C4-2B (cell line): Measurements from ENCODE around the gene NUP42.

Experiments used
- ZFX ChIP-seq: fragments of 450-650 bp; IDR thresholded peaks from 2 replicates; pipeline ENCODE4 v1.6.1; 2017
- TF ChIP-seq, protein P1 (sequence below): fragments of 450-650 bp; conservative IDR thresholded peaks from 2 replicates; pipeline ENCODE4 v1.5.1; 2017; ENCODE audit warnings: mild to moderate bottlenecking

DNA sequence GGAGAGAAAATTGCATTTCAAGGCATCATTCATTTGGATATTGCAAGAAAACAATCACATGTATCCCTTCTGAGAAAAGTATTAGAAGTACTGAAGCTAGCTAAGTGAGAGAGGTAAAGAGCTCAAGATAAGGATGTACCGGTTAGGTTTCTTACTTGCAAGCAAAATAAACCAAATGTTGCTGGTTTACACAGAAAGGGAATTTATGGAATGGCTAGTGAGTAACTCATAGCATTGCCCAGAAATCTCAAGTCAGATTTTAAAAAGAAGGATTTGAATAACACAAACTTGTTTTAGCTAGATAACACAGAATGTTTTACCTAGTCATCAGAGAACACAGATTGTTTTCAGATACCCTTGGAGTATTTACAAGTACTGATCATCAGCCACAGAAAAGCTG, 45.6 kb upstream of the NUP42 start:
- TF ChIP-seq, protein P1, sequence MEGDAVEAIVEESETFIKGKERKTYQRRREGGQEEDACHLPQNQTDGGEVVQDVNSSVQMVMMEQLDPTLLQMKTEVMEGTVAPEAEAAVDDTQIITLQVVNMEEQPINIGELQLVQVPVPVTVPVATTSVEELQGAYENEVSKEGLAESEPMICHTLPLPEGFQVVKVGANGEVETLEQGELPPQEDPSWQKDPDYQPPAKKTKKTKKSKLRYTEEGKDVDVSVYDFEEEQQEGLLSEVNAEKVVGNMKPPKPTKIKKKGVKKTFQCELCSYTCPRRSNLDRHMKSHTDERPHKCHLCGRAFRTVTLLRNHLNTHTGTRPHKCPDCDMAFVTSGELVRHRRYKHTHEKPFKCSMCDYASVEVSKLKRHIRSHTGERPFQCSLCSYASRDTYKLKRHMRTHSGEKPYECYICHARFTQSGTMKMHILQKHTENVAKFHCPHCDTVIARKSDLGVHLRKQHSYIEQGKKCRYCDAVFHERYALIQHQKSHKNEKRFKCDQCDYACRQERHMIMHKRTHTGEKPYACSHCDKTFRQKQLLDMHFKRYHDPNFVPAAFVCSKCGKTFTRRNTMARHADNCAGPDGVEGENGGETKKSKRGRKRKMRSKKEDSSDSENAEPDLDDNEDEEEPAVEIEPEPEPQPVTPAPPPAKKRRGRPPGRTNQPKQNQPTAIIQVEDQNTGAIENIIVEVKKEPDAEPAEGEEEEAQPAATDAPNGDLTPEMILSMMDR = no peak
- TF ChIP-seq ZFX = no peak
